D721Med (cell line): Measurements from ENCODE around the gene ARHGAP44.
"Not testable (repeated sequence)": the region's sequence is repeated elsewhere in the genome, so short reads cannot be mapped to it uniquely, and the experiment has no call there.

Experiments used
- DNase-seq: peaks from one replicate; pipeline ENCODE4 v3.0.0; 2011; ENCODE audit warnings: low spot score; ENCODE audit not compliant: insufficient read length
- FAIRE-seq: peaks from 2 replicates; lab custom pipeline; 2011; peaks lifted over from hg19 to GRCh38; lab: Jason Lieb, UNC
- CTCF ChIP-seq: IDR thresholded peaks from 2 replicates; pipeline ENCODE4 v1.5.1; 2012; ENCODE audit warnings: mild to moderate bottlenecking, control low read depth; ENCODE audit not compliant: insufficient read depth; ENCODE audit errors: missing control alignments

Gene ARHGAP44

GRCh38 chr17:12859520-12859919 is 70.2 kb downstream of the ARHGAP44 start:
- DNase-seq (no peak), FAIRE-seq (no peak)
- TF ChIP-seq CTCF = no peak

- no peak for FAIRE-seq
- no peak for DNase-seq
- TF ChIP-seq CTCF = no peak
Observed at GRCh38 chr17:12865769-12866168, 76.5 kb downstream of the ARHGAP44 start.

GRCh38 chr17:12866244-12866643 is 76.9 kb downstream of the ARHGAP44 start:
- no peak for FAIRE-seq
- no peak for TF ChIP-seq CTCF

GRCh38 chr17:12867726-12868125 is 78.4 kb downstream of the ARHGAP44 start:
- DNase-seq (no peak), FAIRE-seq (no peak)
- TF ChIP-seq CTCF = no peak

More at GRCh38 chr17:12866244-12866643, 76.9 kb downstream of the ARHGAP44 start:
- DNase-seq = no peak

GRCh38 chr17:12873415-12874125 is 84.3 kb downstream of the ARHGAP44 start:
- DNase-seq, FAIRE-seq: not testable (repeated sequence)

GRCh38 chr17:12877953-12878669 is 88.8 kb downstream of the ARHGAP44 start:
- no peak for TF ChIP-seq CTCF
- FAIRE-seq = no peak
- DNase-seq = no peak

- FAIRE-seq, DNase-seq: not testable (repeated sequence)
Observed at GRCh38 chr17:12879096-12879495, 89.8 kb downstream of the ARHGAP44 start.

- FAIRE-seq (no peak), DNase-seq (no peak)
- no peak for TF ChIP-seq CTCF
Observed at GRCh38 chr17:12883472-12883871, 94.2 kb downstream of the ARHGAP44 start.
